ENCODE results near the gene ZBTB7B. TPM values are rescaled to one million over a fixed set of nuclear protein-coding genes. Genes with fewer than 3 reads are reported as not detected.

ZBTB7B gene
- total and polyA plus RNA-seq, 9 of the 15 experiments (the other 6 are each of a cell fraction or from before 2014, with no cell fraction given), result 0.04 to 46.5 (median 15.2) TPM

DNA sequence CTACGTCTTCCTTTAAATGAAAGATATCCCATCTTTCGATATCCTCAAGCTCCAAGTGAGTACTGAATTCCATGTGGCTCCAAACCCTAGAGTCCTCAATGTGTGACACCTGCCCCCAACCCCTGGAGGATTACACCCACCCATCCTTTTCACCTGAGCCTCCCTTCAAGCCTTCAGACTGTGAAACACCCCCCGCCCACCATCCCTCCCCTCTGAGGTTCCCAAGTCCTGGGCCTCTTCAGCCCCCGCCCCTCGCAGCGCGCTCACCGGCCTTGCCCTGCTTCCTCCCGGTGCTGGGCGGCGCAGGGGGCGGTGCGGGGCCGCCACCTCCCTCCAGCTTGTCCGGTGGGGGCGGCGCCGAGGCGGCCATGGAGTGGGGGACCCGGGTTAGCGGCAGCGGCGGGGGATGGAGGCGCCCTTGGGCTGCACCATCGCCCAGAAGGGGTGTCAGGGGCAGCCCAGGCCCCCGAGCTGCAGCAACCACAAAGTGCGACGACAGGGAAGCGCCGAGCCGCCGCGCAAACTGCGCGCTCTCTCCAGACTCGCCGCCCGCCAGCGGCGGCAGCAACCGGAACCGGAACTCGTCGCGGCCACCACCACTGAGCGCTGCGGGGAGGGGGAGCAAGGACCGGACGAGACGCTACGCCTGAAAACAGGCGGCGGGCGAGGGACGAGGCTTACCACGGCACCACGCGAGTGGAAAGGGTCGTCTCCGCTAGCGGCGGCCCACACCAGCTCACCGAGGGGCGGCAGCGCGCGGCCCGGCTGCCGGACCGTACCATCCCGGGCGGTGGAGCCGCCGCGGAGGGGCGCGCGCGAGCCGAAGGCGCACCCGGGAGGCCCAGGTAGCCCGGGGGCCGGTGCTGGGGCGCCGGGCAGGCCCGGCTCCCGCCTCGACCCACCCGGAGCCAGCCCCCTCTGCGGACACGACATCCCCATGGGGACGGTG is 41.1 kb upstream of the ZBTB7B start, which contains the start of gene PYGO2 (continued):
- TF ChIP-seq, protein P1, sequence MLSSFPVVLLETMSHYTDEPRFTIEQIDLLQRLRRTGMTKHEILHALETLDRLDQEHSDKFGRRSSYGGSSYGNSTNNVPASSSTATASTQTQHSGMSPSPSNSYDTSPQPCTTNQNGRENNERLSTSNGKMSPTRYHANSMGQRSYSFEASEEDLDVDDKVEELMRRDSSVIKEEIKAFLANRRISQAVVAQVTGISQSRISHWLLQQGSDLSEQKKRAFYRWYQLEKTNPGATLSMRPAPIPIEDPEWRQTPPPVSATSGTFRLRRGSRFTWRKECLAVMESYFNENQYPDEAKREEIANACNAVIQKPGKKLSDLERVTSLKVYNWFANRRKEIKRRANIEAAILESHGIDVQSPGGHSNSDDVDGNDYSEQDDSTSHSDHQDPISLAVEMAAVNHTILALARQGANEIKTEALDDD (IDR thresholded peaks at IDR 0.05), result no peak
- TF ChIP-seq JUNB (CRISPR knock-in tag; conservative IDR thresholded peaks at IDR 0.05), result no peak
- no peak for TF ChIP-seq EHMT2 (IDR thresholded peaks at IDR 0.05)
- TF ChIP-seq, protein P2, sequence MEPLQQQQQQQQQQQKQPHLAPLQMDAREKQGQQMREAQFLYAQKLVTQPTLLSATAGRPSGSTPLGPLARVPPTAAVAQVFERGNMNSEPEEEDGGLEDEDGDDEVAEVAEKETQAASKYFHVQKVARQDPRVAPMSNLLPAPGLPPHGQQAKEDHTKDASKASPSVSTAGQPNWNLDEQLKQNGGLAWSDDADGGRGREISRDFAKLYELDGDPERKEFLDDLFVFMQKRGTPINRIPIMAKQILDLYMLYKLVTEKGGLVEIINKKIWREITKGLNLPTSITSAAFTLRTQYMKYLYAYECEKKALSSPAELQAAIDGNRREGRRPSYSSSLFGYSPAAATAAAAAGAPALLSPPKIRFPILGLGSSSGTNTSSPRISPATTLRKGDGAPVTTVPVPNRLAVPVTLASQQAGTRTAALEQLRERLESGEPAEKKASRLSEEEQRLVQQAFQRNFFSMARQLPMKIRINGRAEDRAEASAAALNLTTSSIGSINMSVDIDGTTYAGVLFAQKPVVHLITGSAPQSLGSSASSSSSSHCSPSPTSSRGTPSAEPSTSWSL (CRISPR knock-in tag; IDR thresholded peaks at IDR 0.05; ENCODE audit: borderline replicate concordance), result no peak
- peak; percentile 83; the same call in 1 of the 2 replicates for TF ChIP-seq MBD2 (IDR thresholded peaks at IDR 0.05; ENCODE audit: borderline replicate concordance, low read depth)
- TF ChIP-seq TCF7 (IDR thresholded peaks at IDR 0.05; ENCODE audit: borderline replicate concordance), result no peak
- TF ChIP-seq HDAC6 (IDR thresholded peaks at IDR 0.05; ENCODE audit: low read depth, low read length), result no peak
- no peak for TF ChIP-seq TARDBP (IDR thresholded peaks at IDR 0.05)
- TF ChIP-seq NR2F6 (CRISPR knock-in tag; IDR thresholded peaks at IDR 0.05), result no peak
- TF ChIP-seq, protein P3, sequence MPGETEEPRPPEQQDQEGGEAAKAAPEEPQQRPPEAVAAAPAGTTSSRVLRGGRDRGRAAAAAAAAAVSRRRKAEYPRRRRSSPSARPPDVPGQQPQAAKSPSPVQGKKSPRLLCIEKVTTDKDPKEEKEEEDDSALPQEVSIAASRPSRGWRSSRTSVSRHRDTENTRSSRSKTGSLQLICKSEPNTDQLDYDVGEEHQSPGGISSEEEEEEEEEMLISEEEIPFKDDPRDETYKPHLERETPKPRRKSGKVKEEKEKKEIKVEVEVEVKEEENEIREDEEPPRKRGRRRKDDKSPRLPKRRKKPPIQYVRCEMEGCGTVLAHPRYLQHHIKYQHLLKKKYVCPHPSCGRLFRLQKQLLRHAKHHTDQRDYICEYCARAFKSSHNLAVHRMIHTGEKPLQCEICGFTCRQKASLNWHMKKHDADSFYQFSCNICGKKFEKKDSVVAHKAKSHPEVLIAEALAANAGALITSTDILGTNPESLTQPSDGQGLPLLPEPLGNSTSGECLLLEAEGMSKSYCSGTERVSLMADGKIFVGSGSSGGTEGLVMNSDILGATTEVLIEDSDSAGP (CRISPR knock-in tag; IDR thresholded peaks at IDR 0.05), result no peak
- TF ChIP-seq ZNF347 (CRISPR knock-in tag; IDR thresholded peaks at IDR 0.05; ENCODE audit: low read depth), result no peak
- TF ChIP-seq ZNF316 (IDR thresholded peaks at IDR 0.05), result no peak
- TF ChIP-seq ZNF780A (CRISPR knock-in tag; IDR thresholded peaks at IDR 0.05), result peak; percentile 28; the same call in 1 of the 2 replicates
- no peak for TF ChIP-seq ESRRB (CRISPR knock-in tag; IDR thresholded peaks at IDR 0.05; ENCODE audit: borderline replicate concordance)
- no peak for TF ChIP-seq SMARCA4 (IDR thresholded peaks at IDR 0.05)
- TF ChIP-seq, protein P4, sequence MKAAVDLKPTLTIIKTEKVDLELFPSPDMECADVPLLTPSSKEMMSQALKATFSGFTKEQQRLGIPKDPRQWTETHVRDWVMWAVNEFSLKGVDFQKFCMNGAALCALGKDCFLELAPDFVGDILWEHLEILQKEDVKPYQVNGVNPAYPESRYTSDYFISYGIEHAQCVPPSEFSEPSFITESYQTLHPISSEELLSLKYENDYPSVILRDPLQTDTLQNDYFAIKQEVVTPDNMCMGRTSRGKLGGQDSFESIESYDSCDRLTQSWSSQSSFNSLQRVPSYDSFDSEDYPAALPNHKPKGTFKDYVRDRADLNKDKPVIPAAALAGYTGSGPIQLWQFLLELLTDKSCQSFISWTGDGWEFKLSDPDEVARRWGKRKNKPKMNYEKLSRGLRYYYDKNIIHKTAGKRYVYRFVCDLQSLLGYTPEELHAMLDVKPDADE (conservative IDR thresholded peaks at IDR 0.05; ENCODE audit: control insufficient read depth, low read depth, low read length), result 0 out of 2 replicates have a peak, but pooled peaks have one; percentile 4
- no peak for TF ChIP-seq CBX5 (IDR thresholded peaks at IDR 0.05; ENCODE audit: borderline replicate concordance, low read depth)
- peak; percentile 61; the same call in 1 of the 2 replicates for TF ChIP-seq ESRRA (IDR thresholded peaks at IDR 0.05; ENCODE audit: borderline replicate concordance, low read depth)
- TF ChIP-seq C11orf30 (IDR thresholded peaks at IDR 0.05; ENCODE audit: low read depth), result peak; percentile 86
- TF ChIP-seq PPARD (CRISPR knock-in tag; IDR thresholded peaks at IDR 0.05), result no peak
- TF ChIP-seq ZC3H8 (IDR thresholded peaks at IDR 0.05), result no peak
- TF ChIP-seq, protein P5, sequence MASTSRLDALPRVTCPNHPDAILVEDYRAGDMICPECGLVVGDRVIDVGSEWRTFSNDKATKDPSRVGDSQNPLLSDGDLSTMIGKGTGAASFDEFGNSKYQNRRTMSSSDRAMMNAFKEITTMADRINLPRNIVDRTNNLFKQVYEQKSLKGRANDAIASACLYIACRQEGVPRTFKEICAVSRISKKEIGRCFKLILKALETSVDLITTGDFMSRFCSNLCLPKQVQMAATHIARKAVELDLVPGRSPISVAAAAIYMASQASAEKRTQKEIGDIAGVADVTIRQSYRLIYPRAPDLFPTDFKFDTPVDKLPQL (IDR thresholded peaks at IDR 0.05; ENCODE audit: extremely low read depth, insufficient read length), result no peak

All from K562 (cell line).